Urinary bladder (tissue), 4 donors: ENCODE measurements around the gene TMEM255A. TPM values are rescaled to one million over a fixed set of nuclear protein-coding genes. Genes with fewer than 3 reads are reported as not detected.

Source experiments
- DNase-seq: peaks from one replicate; pipeline ENCODE4 v3.0.0-alpha.2; 2015; ENCODE audit errors: extremely low spot score
- H3K27ac ChIP-seq: one replicate; pipeline ENCODE4 v1.5.1; 2013; ENCODE audit warnings: low read depth, mild to moderate bottlenecking, moderate library complexity
- H3K36me3 ChIP-seq: one replicate; pipeline ENCODE4 v1.6.1; 2013; ENCODE audit warnings: mild to moderate bottlenecking, moderate library complexity; ENCODE audit not compliant: insufficient read depth
- H3K4me1 ChIP-seq: one replicate; pipeline ENCODE4 v1.6.1; 2013; ENCODE audit warnings: mild to moderate bottlenecking, moderate library complexity; ENCODE audit not compliant: insufficient read depth
- H3K4me3 ChIP-seq: one replicate; pipeline ENCODE4 v1.5.1; 2013; ENCODE audit warnings: low read depth, low read length
- WGBS: extraction: QIAGEN DNeasy Blood & Tissue Kit; methylation state at CpG from one replicate; pipeline ENCODE4 v1.1.7; 2013; 5-methylcytosine and 5-hydroxymethylcytosine counted together
- polyA plus RNA-seq: library from polyadenylated mRNA; stranded (reverse); fragments of 200-250 nt; gene quantifications from one replicate; pipeline ENCODE4 v1.2.3, GENCODE V29; 2013
- total RNA-seq: library from RNA; depleted of rRNA; stranded (reverse); fragments of >200 nt; gene quantifications from one replicate; pipeline ENCODE4 v1.2.3, GENCODE V29; 2014
- donor health status: healthy with polysubstance abuse.
- donor health status: healthy.

TMEM255A gene
- total and polyA plus RNA-seq, 2 donors: 1.3 to 3.2 TPM

GRCh38 chrX:120318411-120318810 lies 7.2 kb upstream of the TMEM255A start:
- 22% methylated on average over 4 of the region's 4 CpGs for WGBS

GRCh38 chrX:120316587-120317283 lies 5.5 kb upstream of the TMEM255A start:
- Histone ChIP-seq H3K4me3 (no peak overlapping the region), H3K4me1 (no peaks in the 10 kb centered on the region), H3K36me3 (no peaks in the 10 kb centered on the region), H3K27ac (no peak overlapping the region)
- 76% methylated on average over 5 of the region's 5 CpGs for WGBS
- DNase-seq: no peak

More at GRCh38 chrX:120318411-120318810, 7.2 kb upstream of the TMEM255A start:
- DNase-seq: no peak
- no peak overlapping the region for H3K27ac ChIP-seq
- no peaks in the 10 kb centered on the region for H3K4me1 ChIP-seq
- no peaks in the 10 kb centered on the region for H3K36me3 ChIP-seq
- H3K4me3 ChIP-seq: no peak overlapping the region

DNA sequence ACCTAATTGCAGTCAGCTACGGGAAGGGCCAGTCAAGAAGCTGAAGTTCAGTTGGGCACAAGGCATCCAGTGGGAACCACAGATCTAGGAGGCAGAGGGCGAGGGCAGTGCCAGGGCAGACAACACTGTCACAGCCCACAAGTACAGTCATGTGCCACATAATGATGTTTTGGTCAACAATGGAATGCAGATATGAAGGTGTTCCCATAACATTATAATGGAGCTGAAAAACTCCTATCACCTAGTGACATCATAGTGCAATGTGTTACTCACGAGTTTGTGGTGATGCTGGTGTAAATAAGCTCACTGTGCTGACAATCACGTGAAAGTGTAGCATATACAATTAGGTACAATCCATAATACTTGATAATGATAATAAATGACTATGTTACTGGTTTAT lies 4.5 kb upstream of the TMEM255A start:
- Histone ChIP-seq H3K4me3 (no peak overlapping the region), H3K4me1 (no peaks in the 10 kb centered on the region), H3K36me3 (no peaks in the 10 kb centered on the region), H3K27ac (no peak overlapping the region)
- DNase-seq: no peak
- WGBS: 40% methylated on average over 4 of the region's 4 CpGs

DNA sequence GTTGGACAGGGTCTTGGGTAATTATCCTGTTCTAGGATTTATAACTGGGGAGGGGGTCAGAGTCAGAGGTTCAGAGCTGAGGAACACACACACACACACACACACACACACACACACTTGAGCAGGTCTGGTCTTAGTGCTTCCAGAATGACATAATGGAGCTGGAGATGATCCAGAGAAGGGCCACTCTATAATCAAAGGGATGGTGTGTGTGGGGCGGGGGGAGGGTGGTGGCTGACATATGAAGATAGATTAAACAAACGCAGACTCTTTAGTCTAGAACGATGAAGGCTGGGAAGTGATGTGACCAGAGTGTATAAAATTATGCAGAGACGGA lies 434 bp upstream of the TMEM255A start:
- Histone ChIP-seq H3K4me3 (no peak overlapping the region), H3K27ac (no peak overlapping the region), H3K36me3 (no peaks in the 10 kb centered on the region), H3K4me1 (no peaks in the 10 kb centered on the region)
- DNase-seq: no peak
- WGBS: 27% methylated on average over 4 of the region's 4 CpGs

DNA sequence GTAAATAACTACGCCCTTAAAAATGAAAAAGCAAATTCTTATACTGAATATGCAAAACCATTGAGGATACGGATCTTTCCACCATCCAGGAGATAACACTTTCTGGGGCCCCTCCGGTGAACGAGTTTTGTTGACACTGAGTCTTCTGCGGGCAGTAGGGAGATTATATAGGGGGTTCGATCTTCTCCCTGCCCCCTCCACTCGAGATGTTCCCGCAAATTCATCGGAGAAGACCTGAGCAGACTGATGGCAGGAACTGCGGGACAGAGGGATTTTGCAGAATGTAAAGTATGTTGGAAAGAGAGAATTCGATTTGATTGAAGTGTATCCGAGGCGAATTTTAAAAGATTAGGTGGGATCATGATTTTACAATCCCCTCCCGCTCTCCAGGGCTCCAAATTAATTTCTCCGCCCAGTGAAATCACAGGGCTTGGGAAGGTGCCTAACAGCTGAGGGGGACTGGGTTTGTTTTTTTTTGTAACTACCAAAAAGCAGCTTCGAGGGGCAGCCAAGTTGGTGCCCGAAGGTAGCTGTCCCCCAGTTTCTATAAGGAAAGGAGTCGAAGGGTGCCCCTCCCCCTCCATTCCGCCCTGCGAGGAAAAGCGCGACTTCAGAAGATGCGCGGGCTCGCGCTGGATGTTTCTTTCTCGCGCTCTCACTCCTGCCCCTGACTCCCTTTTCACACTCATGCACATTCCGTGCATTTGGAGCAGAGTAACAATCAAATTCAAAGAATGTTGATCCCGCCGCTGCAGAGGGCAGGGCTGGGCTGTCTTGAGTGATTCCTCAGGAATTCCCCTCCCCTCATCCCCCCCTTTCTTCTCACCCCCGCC lies 1.2 kb downstream of the TMEM255A start:
- DNase-seq: no peak
- Histone ChIP-seq H3K4me1 (no peaks in the 10 kb centered on the region), H3K27ac (no peak overlapping the region), H3K4me3 (peak overlapping the region; percentile 22), H3K36me3 (no peaks in the 10 kb centered on the region)
- WGBS: under 1% methylated on average over 32 of the region's 32 CpGs

DNA sequence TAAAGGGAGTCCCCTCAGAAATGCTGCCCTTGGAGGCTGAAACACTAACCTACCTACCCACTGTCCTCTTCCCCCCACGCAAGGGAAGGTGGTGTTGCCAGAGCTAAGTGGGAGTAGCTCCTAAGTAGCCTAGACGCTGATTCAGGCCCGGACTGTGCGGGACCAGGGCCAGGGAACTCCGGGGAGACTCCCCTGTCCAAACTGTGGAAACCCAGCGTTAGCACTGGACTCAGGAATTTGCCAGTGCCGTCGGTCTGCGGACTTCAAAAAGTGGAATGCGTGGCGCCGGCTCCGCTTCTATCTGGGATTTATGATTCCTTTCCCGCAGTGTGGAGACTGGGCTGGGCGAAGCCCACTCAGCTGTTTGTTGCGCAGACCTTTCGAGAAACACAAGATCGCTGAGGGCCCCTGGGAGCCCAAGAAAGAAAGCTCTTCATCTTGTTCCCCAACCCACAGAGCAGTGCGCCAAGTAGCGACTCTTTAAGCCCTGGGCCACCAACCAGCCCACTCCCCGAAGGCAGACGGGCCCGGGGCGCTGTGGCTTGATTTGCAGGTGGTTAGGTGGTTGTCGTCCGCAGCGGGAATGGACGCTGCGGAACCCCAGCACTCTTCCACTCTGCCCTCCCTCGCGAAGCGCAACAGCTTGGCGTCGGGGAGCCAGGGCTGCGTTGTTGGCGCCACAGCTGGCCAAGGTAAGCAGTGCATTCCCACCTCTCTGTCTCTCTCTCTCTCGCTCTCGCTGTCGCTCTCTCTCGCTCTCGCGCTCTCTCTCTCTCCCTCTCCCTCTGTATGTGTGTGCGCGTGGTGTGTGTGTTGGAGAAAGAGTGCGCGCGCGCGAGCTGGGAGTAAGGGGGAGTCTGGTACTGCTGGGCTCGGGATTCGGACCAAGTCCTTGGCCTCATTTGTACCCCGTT lies 2.0 kb downstream of the TMEM255A start:
- no peaks in the 10 kb centered on the region for H3K4me1 ChIP-seq
- H3K4me3 ChIP-seq: peak overlapping the region; percentile 22
- no peaks in the 10 kb centered on the region for H3K36me3 ChIP-seq
- no peak for DNase-seq
- H3K27ac ChIP-seq: no peak overlapping the region
- 1% methylated on average over 52 of the region's 52 CpGs for WGBS

DNA sequence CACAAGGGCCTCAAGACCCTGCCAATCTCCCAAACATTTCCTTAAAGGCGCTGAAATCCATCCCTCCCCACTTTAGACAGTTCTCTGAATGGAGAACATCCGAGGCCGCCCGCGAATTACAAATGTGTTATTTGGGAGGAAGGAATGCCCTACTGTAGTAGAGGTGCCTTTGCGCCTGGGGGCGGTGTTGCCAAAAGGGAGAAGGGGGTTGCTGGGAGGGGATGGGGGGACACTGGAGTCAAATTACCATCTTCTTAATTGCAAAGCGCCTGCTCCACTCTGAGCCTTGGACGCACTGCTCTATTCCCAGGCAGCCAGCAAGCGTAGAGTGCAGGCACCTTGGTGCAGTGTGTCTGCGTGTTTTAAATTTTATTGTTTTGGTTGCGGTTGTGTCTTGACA lies 2.7 kb downstream of the TMEM255A start:
- no peak overlapping the region for H3K27ac ChIP-seq
- no peak overlapping the region for H3K4me3 ChIP-seq
- H3K36me3 ChIP-seq: no peaks in the 10 kb centered on the region
- no peaks in the 10 kb centered on the region for H3K4me1 ChIP-seq
- no peak for DNase-seq
- 21% methylated on average over 12 of the region's 12 CpGs for WGBS

DNA sequence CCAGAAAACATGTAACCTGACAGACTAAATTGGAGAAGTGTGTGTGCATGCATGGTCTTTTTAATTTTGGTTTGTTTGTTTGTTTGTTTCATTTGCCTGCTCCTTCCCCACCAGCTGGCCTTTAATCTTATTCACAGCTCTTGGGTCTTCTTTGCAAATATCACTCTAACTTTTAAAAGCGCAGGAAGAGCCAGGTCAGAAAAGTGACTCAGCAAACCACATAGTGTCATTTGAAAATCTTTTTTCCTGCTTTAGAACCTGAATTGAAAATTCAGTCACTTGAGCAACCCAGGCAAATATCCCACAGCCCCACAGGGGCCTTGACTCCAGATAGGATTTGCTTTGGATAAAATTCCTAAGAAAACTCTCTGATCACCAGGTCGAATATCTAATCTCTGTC lies 4.6 kb downstream of the TMEM255A start:
- no peak overlapping the region for H3K27ac ChIP-seq
- H3K36me3 ChIP-seq: no peaks in the 10 kb centered on the region
- DNase-seq: no peak
- H3K4me3 ChIP-seq: no peak overlapping the region
- no peaks in the 10 kb centered on the region for H3K4me1 ChIP-seq
- WGBS: 61% methylated on average over 2 of the region's 2 CpGs

GRCh38 chrX:120305531-120306141 lies 5.6 kb downstream of the TMEM255A start:
- DNase-seq: no peak
- H3K4me3 ChIP-seq: no peak overlapping the region
- no peaks in the 10 kb centered on the region for H3K36me3 ChIP-seq
- 22% methylated on average over 11 of the region's 11 CpGs for WGBS
- no peak overlapping the region for H3K27ac ChIP-seq
- no peaks in the 10 kb centered on the region for H3K4me1 ChIP-seq

DNA sequence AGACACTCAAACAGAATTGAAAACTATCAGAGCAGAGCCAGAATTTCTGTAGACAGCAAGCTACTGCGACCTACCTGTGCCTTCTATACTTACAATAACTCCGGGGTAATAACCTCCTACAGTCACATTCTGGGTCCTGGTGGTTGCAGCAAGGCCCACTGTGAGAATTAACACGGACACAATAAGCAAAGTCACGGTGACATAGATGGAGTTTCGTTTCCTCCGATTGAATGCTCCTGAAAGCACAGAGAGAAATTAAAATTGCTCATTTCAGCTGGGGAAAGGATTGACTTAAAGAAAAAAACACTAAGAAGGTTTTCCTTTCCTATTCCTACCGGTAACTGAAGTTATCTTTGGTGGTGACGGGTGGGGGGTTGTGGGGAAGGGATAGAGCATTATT lies 7.0 kb downstream of the TMEM255A start:
- H3K4me1 ChIP-seq: no peaks in the 10 kb centered on the region
- no peak overlapping the region for H3K27ac ChIP-seq
- DNase-seq: no peak
- WGBS: 68% methylated on average over 8 of the region's 8 CpGs
- H3K4me3 ChIP-seq: no peak overlapping the region
- H3K36me3 ChIP-seq: no peaks in the 10 kb centered on the region

GRCh38 chrX:120302434-120302833 lies 8.8 kb downstream of the TMEM255A start:
- no peak overlapping the region for H3K4me3 ChIP-seq
- WGBS: 10% methylated on average over 4 of the region's 4 CpGs
- H3K27ac ChIP-seq: no peak overlapping the region
- no peaks in the 10 kb centered on the region for H3K4me1 ChIP-seq
- no peaks in the 10 kb centered on the region for H3K36me3 ChIP-seq
- no peak for DNase-seq

DNA sequence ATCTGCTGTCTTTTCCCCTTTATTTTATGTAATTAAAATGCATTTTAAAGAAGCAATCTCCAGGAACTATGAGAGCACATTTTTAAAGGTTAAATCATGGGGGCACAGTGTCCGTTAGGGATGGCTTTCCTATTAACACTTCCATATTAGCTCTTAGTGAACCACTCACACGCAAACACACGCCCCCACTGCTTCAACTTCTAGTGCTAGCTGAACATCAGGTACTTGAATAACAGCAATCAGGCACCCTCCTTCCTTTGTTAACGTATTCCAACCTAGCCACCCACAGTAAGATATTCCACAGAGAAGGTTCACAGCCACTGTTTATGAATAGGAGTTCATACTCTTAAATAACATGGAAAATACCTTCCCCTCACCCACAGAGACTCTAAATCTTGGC lies 9.3 kb downstream of the TMEM255A start:
- H3K4me3 ChIP-seq: no peak overlapping the region
- 47% methylated on average over 4 of the region's 4 CpGs for WGBS
- H3K27ac ChIP-seq: no peak overlapping the region
- H3K4me1 ChIP-seq: no peaks in the 10 kb centered on the region
- DNase-seq: no peak
- H3K36me3 ChIP-seq: no peaks in the 10 kb centered on the region

DNA sequence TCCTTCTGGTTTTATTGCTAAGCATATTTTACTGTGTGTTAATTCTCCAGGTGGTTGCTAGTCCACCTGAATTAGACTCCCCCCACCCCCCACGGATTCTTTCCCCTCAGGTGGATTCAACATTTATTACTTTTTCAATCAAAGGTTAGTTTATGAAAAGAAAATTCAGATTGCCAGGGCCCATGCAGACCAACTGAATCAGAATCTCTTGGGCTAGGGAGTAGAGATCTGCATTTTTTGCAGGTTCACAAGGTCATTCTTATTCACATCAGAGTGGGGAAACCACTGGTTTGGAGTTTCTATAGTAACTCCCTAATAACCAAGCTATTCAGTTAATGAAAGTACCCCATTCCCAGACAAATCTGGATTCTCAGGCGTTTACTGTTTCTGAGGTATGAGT lies 9.8 kb downstream of the TMEM255A start:
- WGBS: 38% methylated on average over 2 of the region's 2 CpGs
- no peak for DNase-seq
- no peak overlapping the region for H3K27ac ChIP-seq
- no peak overlapping the region for H3K4me3 ChIP-seq
- H3K4me1 ChIP-seq: no peaks in the 10 kb centered on the region
- no peaks in the 10 kb centered on the region for H3K36me3 ChIP-seq
